ENCODE data around the gene FOXB1.

Gene FOXB1

GRCh38 chr15:60021589-60022378 is 17.7 kb downstream of the FOXB1 start:
- no peak for DNase-seq

- DNase-seq = no peak
Observed at GRCh38 chr15:60022379-60022741, 18.2 kb downstream of the FOXB1 start.

DNA sequence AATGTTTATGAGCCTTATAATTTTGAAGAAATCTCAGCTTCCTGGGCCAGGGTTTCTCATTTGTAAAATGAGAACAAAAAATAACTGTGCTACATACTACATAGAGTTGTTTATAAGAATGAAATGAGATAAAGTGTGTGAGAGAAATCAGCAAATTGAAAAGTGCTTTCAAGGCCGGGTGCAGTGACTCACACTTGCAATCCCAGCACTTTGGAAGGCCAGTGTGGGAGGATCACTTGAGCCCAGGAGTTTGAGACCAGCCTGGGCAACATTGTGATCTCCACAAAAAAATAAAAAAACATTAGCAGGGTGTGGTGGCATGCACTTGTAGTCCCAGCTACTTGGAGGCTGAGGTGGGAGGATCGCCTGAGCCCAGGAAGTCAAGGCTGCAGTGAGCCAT is 22.4 kb downstream of the FOXB1 start:
- DNase-seq = no peak

DNA sequence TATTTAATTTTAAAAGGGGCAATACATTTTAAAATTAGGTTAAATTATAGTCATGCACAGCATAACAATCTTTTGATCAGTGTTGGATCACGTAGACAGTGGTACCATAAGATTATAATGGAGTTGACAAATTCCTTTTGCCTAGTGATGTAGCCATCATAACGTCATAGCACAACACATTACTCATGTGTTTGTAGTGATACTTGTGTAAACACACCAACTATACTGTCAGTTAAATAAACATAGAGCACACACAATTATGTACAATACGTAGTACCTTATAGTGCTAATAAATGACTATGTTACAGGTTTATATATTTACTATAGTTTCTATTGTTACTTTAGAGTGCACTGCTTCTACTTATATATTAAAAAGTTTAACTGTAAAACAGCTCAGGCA is 31.2 kb downstream of the FOXB1 start:
- no peak for DNase-seq

DNA sequence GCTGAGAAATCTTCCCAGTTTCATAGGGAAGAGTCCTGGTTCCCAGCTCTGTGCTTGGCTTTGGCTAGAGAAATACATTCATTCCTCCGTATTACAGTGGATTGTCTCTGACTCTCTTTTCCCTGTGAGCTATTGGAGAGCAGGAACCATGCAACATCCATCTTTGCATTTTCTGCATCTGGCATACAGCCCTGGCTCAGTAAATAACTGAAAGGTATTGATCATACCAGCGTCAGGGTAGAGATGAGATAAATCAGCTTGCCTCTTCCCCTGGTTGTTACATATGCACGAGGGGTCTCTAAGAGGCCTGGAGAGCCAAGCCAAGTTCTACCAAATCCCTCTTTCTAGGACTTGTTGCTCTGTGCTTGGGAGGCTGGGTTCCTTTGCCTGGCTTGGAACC is 35.2 kb downstream of the FOXB1 start:
- no peak for DNase-seq

GRCh38 chr15:60043744-60044435 is 39.8 kb downstream of the FOXB1 start:
- DNase-seq = no peak

- DNase-seq = no peak
Observed at GRCh38 chr15:60044636-60045270, 40.6 kb downstream of the FOXB1 start.

DNA sequence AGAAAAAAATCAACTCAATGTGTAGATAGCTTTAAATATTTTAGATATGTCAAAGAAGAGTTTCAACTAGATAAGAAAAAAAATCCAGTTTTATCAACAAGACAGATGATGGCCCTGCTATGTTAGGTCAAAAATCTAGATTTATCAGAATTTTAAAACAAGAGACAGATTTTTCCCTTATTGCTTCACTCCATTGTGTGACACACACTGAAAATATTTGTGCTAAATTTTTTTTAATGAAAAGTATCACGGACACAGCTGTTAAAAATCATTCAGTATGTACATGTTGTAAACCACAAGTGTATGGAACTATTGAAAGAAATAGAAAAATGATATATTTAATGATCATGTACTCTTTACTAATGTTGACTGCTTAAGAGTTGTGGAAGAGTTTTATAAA is 43.6 kb downstream of the FOXB1 start:
- no peak for DNase-seq

- DNase-seq = no peak
Observed at GRCh38 chr15:60049948-60050347, 45.8 kb downstream of the FOXB1 start.

DNA sequence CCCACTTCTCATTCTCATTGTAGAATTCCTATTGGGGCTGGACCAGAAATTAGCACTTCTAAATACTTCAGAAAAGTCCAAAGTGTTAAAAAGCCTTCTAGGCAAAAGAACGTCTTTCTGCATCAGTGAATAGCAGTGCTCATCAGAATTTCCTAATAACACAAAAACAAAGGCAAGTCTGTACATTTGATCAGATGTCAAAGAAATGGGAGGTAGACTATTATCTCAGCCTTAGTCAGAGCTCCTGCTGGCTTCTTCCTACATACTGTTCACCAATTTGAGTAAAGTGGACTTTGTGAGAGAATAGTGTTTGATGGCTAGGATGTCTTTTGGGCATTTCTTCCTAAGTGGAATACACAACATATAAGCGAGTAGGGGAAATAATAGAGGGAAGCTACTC is 48.7 kb downstream of the FOXB1 start:
- no peak for DNase-seq

GRCh38 chr15:60054472-60054871 is 50.4 kb downstream of the FOXB1 start:
- no peak for DNase-seq

All from SIG-M5 (cell line).